Esophagus muscularis mucosa (tissue), 4 donors: ENCODE measurements around the gene LRP6. TPM values are rescaled to one million over a fixed set of nuclear protein-coding genes. Genes with fewer than 3 reads are reported as not detected.

Experiments
- DNase-seq: peaks from one replicate; pipeline ENCODE4 v3.0.0-alpha.2; 2017; ENCODE audit errors: extremely low spot score
- H3K27ac ChIP-seq, 4 donors: fragments of 200-600 bp; sonication (generic); replicated peaks in 1 of 4; 1 replicate in 3 of 4; 2 replicates in 1 of 4; pipeline ENCODE4 v1.5.1; 2016 to 2019; ENCODE audit warnings: mild to moderate bottlenecking in 1 of 4
- H3K27me3 ChIP-seq, 4 donors: fragments of 200-600 bp; sonication (generic); one replicate each; pipeline versions ENCODE4 v1.5.1 to v1.6.0; 2016 to 2019
- H3K36me3 ChIP-seq, 4 donors: fragments of 200-600 bp; sonication (generic); one replicate each; pipeline ENCODE4 v1.5.1; 2016 to 2019
- H3K4me1 ChIP-seq, 4 donors: fragments of 200-600 bp; sonication (generic); one replicate each; pipeline ENCODE4 v1.5.1; 2016 to 2019
- H3K4me3 ChIP-seq, 4 donors: fragments of 200-600 bp; sonication (generic); 1 replicate in 2 of 4; 2 replicates in 2 of 4; pipeline ENCODE4 v1.5.1; 2016 to 2019; ENCODE audit warnings: mild to moderate bottlenecking in 4 of 4, moderate library complexity in 1 of 4
- H3K9me3 ChIP-seq, 4 donors: fragments of 200-600 bp; sonication (generic); 1 replicate in 3 of 4; 2 replicates in 1 of 4; pipeline ENCODE4 v1.5.1; 2016 to 2019
- CTCF ChIP-seq, 3 experiments: fragments of 200-600 bp in 2 of 3; fragments of 450-650 bp in 1 of 3; sonication (generic) in 2 of 3; IDR thresholded peaks; one replicate each; pipeline ENCODE4 v1.5.1; 2017 to 2019; ENCODE audit warnings: antibody characterized with exemption in 3 of 3, mild to moderate bottlenecking in 2 of 3, moderate library complexity in 1 of 3
- EP300 ChIP-seq: sonication (generic); formaldehyde crosslinking; IDR thresholded peaks from one replicate; pipeline ENCODE4 v1.6.1; 2017; ENCODE audit warnings: antibody characterized with exemption
- POLR2A ChIP-seq: fragments of 450-650 bp; IDR thresholded peaks from one replicate; pipeline ENCODE4 v1.6.1; 2017; ENCODE audit warnings: antibody characterized with exemption, moderate library complexity, mild to moderate bottlenecking, low read depth
- POLR2AphosphoS5 ChIP-seq, 2 donors: sonication (generic); formaldehyde crosslinking; IDR thresholded peaks; one replicate each; pipeline ENCODE4 v1.6.1; 2017; ENCODE audit warnings: antibody characterized with exemption in 2 of 2
- WGBS: methylation state at CpG from one replicate; pipeline ENCODE4 v1.1.5; 2018; 5-methylcytosine and 5-hydroxymethylcytosine counted together
- intact Hi-C: fragments of 100-400 bp; cut with DNase I; formaldehyde crosslinking; loops from one replicate; pipeline ENCODE4 v1.15.1; 2023
- total RNA-seq, 4 donors: library from RNA; depleted of rRNA; stranded (reverse); fragments of >200 nt; gene quantifications; one replicate each; pipeline versions ENCODE4 v1.1.0 to v1.2.1, GENCODE V29; 2016

Gene LRP6
- total RNA-seq, 4 donors from 2014 or later: 26.2 to 61.1 (median 34.8) TPM

DNA sequence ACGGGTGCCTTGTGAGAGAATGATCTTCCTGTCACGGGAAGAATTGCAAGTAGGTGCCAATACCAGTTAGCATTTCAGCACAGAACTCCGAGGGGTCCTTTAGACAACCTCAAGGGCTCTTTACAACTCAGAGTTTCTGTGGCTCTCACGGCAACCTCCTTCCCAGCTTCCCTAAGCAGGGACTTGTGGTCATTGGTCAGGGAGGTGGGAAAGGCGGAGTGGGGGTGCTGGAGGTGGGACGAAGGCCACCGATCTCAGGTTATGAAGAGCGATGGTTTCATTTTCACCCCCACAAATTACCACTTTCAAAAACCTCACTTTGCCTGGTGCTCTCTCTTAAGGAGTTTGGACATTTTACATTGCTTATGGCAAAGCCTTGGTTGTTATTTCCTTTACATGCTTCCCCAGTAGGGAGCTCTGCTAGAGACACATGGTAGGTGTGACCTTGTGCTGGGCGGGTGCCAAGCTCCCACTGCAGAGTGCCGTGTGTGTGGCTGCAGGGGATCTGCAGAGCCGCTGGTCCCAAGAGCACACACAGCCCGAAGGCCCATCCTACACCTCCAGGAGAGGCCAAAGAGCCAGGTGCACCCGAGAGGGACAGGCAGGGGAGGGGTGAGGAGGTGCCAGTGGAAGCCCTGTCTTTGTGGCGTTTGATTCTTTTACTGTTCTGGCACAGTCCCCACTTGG lies 174.7 kb downstream of the LRP6 start:
- TF ChIP-seq CTCF (IDR thresholded peaks at IDR 0.05) (no peak), POLR2AphosphoS5 (IDR thresholded peaks at IDR 0.05) (no peak), EP300 (no peak)
- no peaks in the 10 kb centered on the region for H3K9me3 ChIP-seq
- H3K36me3 ChIP-seq: no peaks in the 10 kb centered on the region
- no peak overlapping the region for H3K4me3 ChIP-seq
- intact Hi-C loops: no loop called here
- H3K27ac ChIP-seq: no peak overlapping the region
- peaks cover 0 to 7% (median 0%) of the 10 kb centered on the region in 4 donors for H3K4me1 ChIP-seq
- 81% methylated on average over 11 of the region's 14 CpGs for WGBS
- no peak for DNase-seq
- H3K27me3 ChIP-seq: no peaks in the 10 kb centered on the region

DNA sequence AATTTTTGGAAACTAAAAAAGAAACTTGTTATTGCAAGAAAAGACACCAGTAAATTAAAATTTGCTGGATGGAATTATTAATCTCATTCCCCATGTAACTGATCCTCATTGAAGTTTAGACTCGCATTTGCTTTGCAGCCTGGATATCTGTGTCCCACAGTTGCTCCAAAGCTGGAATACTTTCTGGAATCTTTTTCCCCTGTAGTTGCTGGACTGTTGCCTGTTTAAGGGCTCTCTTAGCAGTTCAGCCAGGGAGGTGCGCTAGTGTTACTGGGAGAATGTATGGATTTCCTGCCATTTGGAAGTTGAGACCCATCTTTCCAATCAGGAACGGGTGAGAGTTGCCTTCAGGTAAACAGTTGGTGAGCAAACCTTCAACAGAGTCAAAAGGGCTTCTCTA lies 175.8 kb downstream of the LRP6 start:
- H3K36me3 ChIP-seq: no peaks in the 10 kb centered on the region
- DNase-seq: no peak
- peaks cover 0 to 7% (median 0%) of the 10 kb centered on the region in 4 donors for H3K4me1 ChIP-seq
- TF ChIP-seq EP300 (no peak), POLR2AphosphoS5 (IDR thresholded peaks at IDR 0.05) (no peak), POLR2A (no peak), CTCF (IDR thresholded peaks at IDR 0.05) (no peak)
- intact Hi-C loops: no loop called here
- 84% methylated on average over 2 of the region's 3 CpGs for WGBS
- H3K4me3 ChIP-seq: no peak overlapping the region
- no peaks in the 10 kb centered on the region for H3K27me3 ChIP-seq
- H3K9me3 ChIP-seq: no peaks in the 10 kb centered on the region
- no peak overlapping the region for H3K27ac ChIP-seq

GRCh38 chr12:12088761-12089160 lies 178.1 kb downstream of the LRP6 start:
- Histone ChIP-seq H3K4me3 (no peak overlapping the region), H3K9me3 (no peaks in the 10 kb centered on the region), H3K27me3 (no peaks in the 10 kb centered on the region), H3K27ac (no peak overlapping the region), H3K36me3 (no peaks in the 10 kb centered on the region), H3K4me1 (peaks cover 0 to 7% (median 0%) of the 10 kb centered on the region in 4 donors)
- intact Hi-C loops: no loop called here
- 95% methylated on average over 9 of the region's 9 CpGs for WGBS
- DNase-seq: no peak
- TF ChIP-seq EP300 (no peak), POLR2AphosphoS5 (IDR thresholded peaks at IDR 0.05) (no peak), CTCF (IDR thresholded peaks at IDR 0.05) (no peak), POLR2A (no peak)

DNA sequence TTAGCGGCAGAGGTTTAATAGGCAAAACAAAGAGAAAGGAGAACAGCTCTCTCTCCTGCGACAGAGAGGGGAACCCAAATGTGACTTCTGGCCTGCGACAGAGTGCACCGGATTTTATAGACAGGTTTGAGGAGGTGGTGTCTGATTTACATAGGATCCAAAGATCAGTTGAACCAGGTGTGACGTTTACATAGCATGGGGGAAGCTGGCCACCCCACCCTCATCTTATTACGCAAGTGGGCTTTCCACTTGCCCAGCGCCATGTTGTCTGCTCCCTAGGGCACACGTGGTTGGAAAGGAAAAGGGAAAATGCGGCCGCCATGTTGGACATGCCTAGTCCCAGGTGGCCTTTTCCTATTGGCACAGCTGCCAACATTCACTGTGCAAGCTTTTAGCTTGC lies 178.7 kb downstream of the LRP6 start:
- no peaks in the 10 kb centered on the region for H3K27me3 ChIP-seq
- TF ChIP-seq POLR2A (no peak), EP300 (no peak), POLR2AphosphoS5 (IDR thresholded peaks at IDR 0.05) (no peak)
- no peaks in the 10 kb centered on the region for H3K9me3 ChIP-seq
- 92% methylated on average over 10 of the region's 10 CpGs for WGBS
- intact Hi-C loops: no loop called here
- H3K36me3 ChIP-seq: no peaks in the 10 kb centered on the region
- H3K4me3 ChIP-seq: no peak overlapping the region
- DNase-seq: no peak
- H3K4me1 ChIP-seq: peaks cover 0 to 7% (median 0%) of the 10 kb centered on the region in 4 donors
- no peak overlapping the region for H3K27ac ChIP-seq

DNA sequence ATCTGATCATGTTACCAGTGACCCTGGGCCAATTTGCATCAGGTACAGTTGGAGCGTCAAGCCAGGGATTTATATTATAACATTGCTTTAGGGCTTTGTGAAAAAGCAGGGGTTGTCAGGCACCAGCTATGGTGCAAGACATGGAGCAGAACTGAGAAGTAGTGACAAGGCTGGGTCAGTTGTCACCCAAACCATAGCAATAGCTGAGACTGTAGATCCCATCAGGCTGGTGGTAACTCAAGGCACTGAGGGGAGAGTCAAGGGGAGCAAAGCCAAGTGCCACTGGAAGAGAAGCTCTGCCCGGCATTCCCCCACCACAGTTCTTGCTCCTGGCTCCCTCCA lies 179.2 kb downstream of the LRP6 start:
- DNase-seq: no peak
- Histone ChIP-seq H3K4me3 (no peak overlapping the region), H3K27ac (no peak overlapping the region), H3K27me3 (no peaks in the 10 kb centered on the region), H3K9me3 (no peaks in the 10 kb centered on the region), H3K36me3 (no peaks in the 10 kb centered on the region), H3K4me1 (peaks cover 0 to 6% (median 0%) of the 10 kb centered on the region in 4 donors)
- TF ChIP-seq CTCF (IDR thresholded peaks at IDR 0.05): no peak
- TF ChIP-seq POLR2A: no peak
- TF ChIP-seq EP300: no peak
- no peak for TF ChIP-seq POLR2AphosphoS5 (IDR thresholded peaks at IDR 0.05)
- 100% methylated on average over 2 of the region's 2 CpGs for WGBS
- intact Hi-C loops: no loop called here
